GM23338 (cell line): ENCODE measurements around the gene ARHGAP12. TPM values are rescaled to one million over a fixed set of nuclear protein-coding genes. Genes with fewer than 3 reads are reported as not detected.

Experiments used
- ATAC-seq: fragments of 200-7000 bp; cut with Tn5 transposase; 3 replicates; pipeline ENCODE4 v1.9.1; 2020
- DNase-seq: peaks from one replicate; pipeline ENCODE4 v3.0.0-alpha.2; 2015; ENCODE audit warnings: low spot score
- H2AFZ ChIP-seq: fragments of 200-600 bp; sonication (generic); 2 replicates; pipeline ENCODE4 v1.8.0; 2016; ENCODE audit warnings: antibody characterized with exemption, mild to moderate bottlenecking, moderate library complexity
- H3F3A ChIP-seq: fragments of 200-600 bp; sonication (generic); replicated peaks from 2 replicates; pipeline ENCODE4 v1.8.0; 2017; ENCODE audit warnings: antibody characterized with exemption, mixed run types, low read depth
- H3K27ac ChIP-seq: fragments of 200-600 bp; sonication (generic); 2 replicates; pipeline ENCODE4 v1.6.1; 2016; ENCODE audit warnings: low read depth
- H3K27me3 ChIP-seq: fragments of 200-600 bp; sonication (generic); 2 replicates; pipeline ENCODE4 v1.8.0; 2016; ENCODE audit warnings: mild to moderate bottlenecking, mixed run types, moderate library complexity; ENCODE audit not compliant: insufficient read depth
- H3K36me3 ChIP-seq: fragments of 200-600 bp; sonication (generic); 2 replicates; pipeline ENCODE4 v1.8.0; 2016; ENCODE audit warnings: mild to moderate bottlenecking; ENCODE audit not compliant: insufficient read depth
- H3K4me1 ChIP-seq: fragments of 200-600 bp; sonication (generic); 2 replicates; pipeline ENCODE4 v1.8.0; 2016; ENCODE audit warnings: mild to moderate bottlenecking, moderate library complexity; ENCODE audit not compliant: insufficient read depth
- H3K4me2 ChIP-seq: fragments of 200-600 bp; sonication (generic); 2 replicates; pipeline ENCODE4 v1.7.1; 2017; ENCODE audit warnings: mixed run types
- H3K4me3 ChIP-seq: fragments of 200-600 bp; sonication (generic); 2 replicates; pipeline ENCODE4 v1.6.1; 2016; ENCODE audit warnings: mixed run types
- H3K79me2 ChIP-seq: fragments of 200-600 bp; sonication (generic); replicated peaks from 2 replicates; pipeline ENCODE4 v1.8.0; 2017; ENCODE audit warnings: mild to moderate bottlenecking; ENCODE audit not compliant: insufficient read depth
- H3K9me2 ChIP-seq: fragments of 200-600 bp; sonication (generic); 2 replicates; pipeline ENCODE4 v1.8.0; 2017; ENCODE audit not compliant: insufficient read depth
- H4K20me1 ChIP-seq: fragments of 200-600 bp; sonication (generic); replicated peaks from 2 replicates; pipeline ENCODE4 v1.8.0; 2017; ENCODE audit warnings: mild to moderate bottlenecking; ENCODE audit not compliant: insufficient read depth
- H3K27ac Mint-ChIP-seq: 2 replicates; pipeline ENCODE4 v1.8.0; 2020; ENCODE audit warnings: inconsistent platforms, mild to moderate bottlenecking, moderate library complexity, mixed read lengths
- H3K27me3 Mint-ChIP-seq: 3 replicates; pipeline ENCODE4 v1.8.0; 2022; ENCODE audit warnings: low read depth, mild to moderate bottlenecking, moderate library complexity, mixed read lengths, inconsistent platforms; ENCODE audit not compliant: insufficient read depth, poor library complexity
- H3K36me3 Mint-ChIP-seq: 3 replicates; pipeline ENCODE4 v1.8.0; 2021; ENCODE audit warnings: low read depth, mild to moderate bottlenecking, inconsistent platforms, moderate library complexity, mixed read lengths
- H3K4me1 Mint-ChIP-seq: 3 replicates; pipeline ENCODE4 v1.8.0; 2020; ENCODE audit warnings: mild to moderate bottlenecking, inconsistent platforms, mixed read lengths
- H3K4me3 Mint-ChIP-seq: 3 replicates; pipeline ENCODE4 v1.8.0; 2021; ENCODE audit warnings: moderate library complexity, mild to moderate bottlenecking, inconsistent platforms, mixed read lengths
- H3K9me3 Mint-ChIP-seq: 3 replicates; pipeline ENCODE4 v1.8.0; 2020; ENCODE audit warnings: moderate library complexity, mild to moderate bottlenecking, inconsistent platforms, mixed read lengths
- CREB1 ChIP-seq: fragments of 250-450 bp; sonication (Bioruptor Pico); IDR thresholded peaks from 2 replicates; pipeline ENCODE4 v1.5.0; 2020; ENCODE audit warnings: low read depth, mild to moderate bottlenecking, moderate library complexity
- CTCF ChIP-seq, 2 experiments: fragments of 200-600 bp in 1 of 2; sonication (generic) in 1 of 2; conservative IDR thresholded peaks; 2 replicates each; pipeline versions ENCODE4 v1.5.1 to v1.6.1; 2016 to 2017; ENCODE audit warnings: antibody characterized with exemption in 2 of 2, low read depth in 2 of 2, mild to moderate bottlenecking in 2 of 2, moderate library complexity in 1 of 2
- ETS1 ChIP-seq: IDR thresholded peaks from 2 replicates; pipeline ENCODE4 v1.6.1; 2016; ENCODE audit warnings: antibody characterized with exemption
- EZH2 ChIP-seq: fragments of 200-600 bp; sonication (generic); IDR thresholded peaks from one replicate; pipeline ENCODE4 v1.8.0; 2017; ENCODE audit warnings: antibody characterized with exemption, mild to moderate bottlenecking, low read depth; ENCODE audit not compliant: unreplicated experiment
- EZH2phosphoT487 ChIP-seq: fragments of 200-600 bp; sonication (generic); IDR thresholded peaks from one replicate; pipeline ENCODE4 v1.8.1; 2018; ENCODE audit warnings: antibody characterized with exemption; ENCODE audit not compliant: unreplicated experiment
- NANOG ChIP-seq: IDR thresholded peaks from 2 replicates; pipeline ENCODE4 v1.6.1; 2016; ENCODE audit warnings: antibody characterized with exemption, borderline replicate concordance
- POLR2AphosphoS5 ChIP-seq: IDR thresholded peaks from 2 replicates; pipeline ENCODE4 v1.6.1; 2016; ENCODE audit warnings: antibody characterized with exemption, low read depth
- REST ChIP-seq: IDR thresholded peaks from one replicate; pipeline ENCODE4 v1.6.1; 2018; ENCODE audit warnings: antibody characterized with exemption; ENCODE audit not compliant: unreplicated experiment
- STAT1 ChIP-seq: IDR thresholded peaks from one replicate; pipeline ENCODE4 v1.6.1; 2016; ENCODE audit warnings: antibody characterized with exemption; ENCODE audit not compliant: unreplicated experiment
- ZNF114 ChIP-seq: fragments of 250-450 bp; sonication (Bioruptor Pico); IDR thresholded peaks from 2 replicates; pipeline ENCODE4 v1.5.0; 2020; ENCODE audit warnings: mild to moderate bottlenecking, moderate library complexity
- ZNF331 ChIP-seq: fragments of 250-450 bp; sonication (Bioruptor Pico); IDR thresholded peaks from 2 replicates; pipeline ENCODE4 v1.5.0; 2020; ENCODE audit warnings: low read depth, mild to moderate bottlenecking, moderate library complexity
- polyA plus RNA-seq: library from polyadenylated mRNA; unstranded; fragments of >200 nt; fragmentation: Nextera tagmentation; extraction: Ambion mirVana; gene quantifications from 2 replicates; pipeline ENCODE4 v1.2.1, GENCODE V29; 2016
- total RNA-seq: library from RNA; depleted of rRNA; stranded (reverse); fragments of >200 nt; shearing (Covaris generic); gene quantifications from 2 replicates; pipeline ENCODE4 v1.2.3, GENCODE V29; 2014

ARHGAP12 gene
- total and polyA plus RNA-seq, 2 experiments from 2014 or later = 27.5 to 50.7 TPM

- no peak overlapping the region for H3K27ac Mint-ChIP-seq
- no peak for DNase-seq
- H4K20me1 ChIP-seq = no peaks in the 10 kb centered on the region
- H3K4me2 ChIP-seq = no peak overlapping the region
- H3K36me3 ChIP-seq = no peaks in the 10 kb centered on the region; the same call in 1 of the 2 replicates
- TF ChIP-seq NANOG (no peak), STAT1 (no peak), CTCF (conservative IDR thresholded peaks at IDR 0.05; ENCODE audit: low read depth in 2 of 2) (no peak), EZH2 (no peak), CREB1 (CRISPR knock-in tag) (no peak), ZNF114 (no peak), REST (no peak), ZNF331 (CRISPR knock-in tag) (no peak), EZH2phosphoT487 (no peak), ETS1 (no peak), POLR2AphosphoS5 (no peak)
- no peaks in the 10 kb centered on the region for H3F3A ChIP-seq
- H3K9me2 ChIP-seq = no peaks in the 10 kb centered on the region
- H3K4me1 ChIP-seq = no peaks in the 10 kb centered on the region
- no peak overlapping the region for H3K27ac ChIP-seq
- no peaks in the 10 kb centered on the region for H3K4me1 Mint-ChIP-seq
- H3K79me2 ChIP-seq = no peaks in the 10 kb centered on the region
- no peak overlapping the region for H3K4me3 ChIP-seq
- H3K9me3 Mint-ChIP-seq = peaks cover 6% of the 10 kb centered on the region; the same call in 2 of the 3 replicates
- H2AFZ ChIP-seq = no peak overlapping the region
- H3K36me3 Mint-ChIP-seq = no peaks in the 10 kb centered on the region
- no peaks in the 10 kb centered on the region for H3K27me3 Mint-ChIP-seq
- no peaks in the 10 kb centered on the region for H3K27me3 ChIP-seq
- ATAC-seq = no peak
- H3K4me3 Mint-ChIP-seq = no peak overlapping the region
These were observed 135.9 kb downstream of the ARHGAP12 start for GRCh38 chr10:31792745-31793144.
